ENCODE data around the gene CRACDL. TPM values are rescaled to one million over a fixed set of nuclear protein-coding genes. Genes with fewer than 3 reads are reported as not detected.

CRACDL gene
- total RNA-seq, 1 experiment from 2014 or later = 2.4 TPM

- in situ Hi-C loops (cut with HindIII; ENCODE audit: low pct_unique_long_range_greater_than_20kb, low sequenced_read_pairs) = no loop called here
- Histone ChIP-seq H3K27me3 (ENCODE audit: control insufficient read depth, insufficient read depth, low read length) (no peaks in the 10 kb centered on the region), H3K27ac (ENCODE audit: low read length) (no peak overlapping the region), H3K9me3 (ENCODE audit: control insufficient read depth, insufficient read depth, low read depth, low read length) (no peaks in the 10 kb centered on the region), H3K36me3 (ENCODE audit: control insufficient read depth, insufficient read depth, low read length) (no peaks in the 10 kb centered on the region), H3K4me1 (ENCODE audit: control insufficient read depth, insufficient read depth, low read length) (no peaks in the 10 kb centered on the region), H3K4me3 (ENCODE audit: low read depth in 2 of 2, low read length in 2 of 2) (no peak overlapping the region)
- no TSS peak for BruUV-seq (replicated peaks)
- POLR2A ChIA-PET = no interaction called here
- CTCF ChIA-PET = no interaction called here
- intact Hi-C loops (cut with micrococcal nuclease; ENCODE audit: unreplicated experiment) = no loop called here
- DNase-seq (ENCODE audit: low read depth, low spot score) = no peak
- TF ChIP-seq CTCF (IDR thresholded peaks at IDR 0.05) (no peak), REST (IDR thresholded peaks at IDR 0.05; ENCODE audit: insufficient read depth in 1 of 2, low read depth in 2 of 2, low read length in 1 of 2) (no peak), POLR2AphosphoS5 (IDR thresholded peaks at IDR 0.05; ENCODE audit: low read depth, low read length) (no peak), TCF7L2 (IDR thresholded peaks at IDR 0.05; ENCODE audit: low read depth, low read length) (no peak), SIN3A (IDR thresholded peaks at IDR 0.05; ENCODE audit: borderline replicate concordance, insufficient read depth, low read depth, low read length) (no peak)
- ATAC-seq = no peak; the same call in 1 of the 2 replicates
Measured at GRCh38 chr2:98882971-98883779, 52.9 kb downstream of the CRACDL start.

- intact Hi-C loops (cut with micrococcal nuclease; ENCODE audit: unreplicated experiment) = no loop called here
- BruUV-seq (replicated peaks) = no TSS peak
- in situ Hi-C loops (cut with HindIII; ENCODE audit: low pct_unique_long_range_greater_than_20kb, low sequenced_read_pairs) = no loop called here
- Histone ChIP-seq H3K27ac (ENCODE audit: low read length) (no peak overlapping the region), H3K4me3 (ENCODE audit: low read depth in 2 of 2, low read length in 2 of 2) (no peak overlapping the region), H3K36me3 (ENCODE audit: control insufficient read depth, insufficient read depth, low read length) (no peaks in the 10 kb centered on the region), H3K4me1 (ENCODE audit: control insufficient read depth, insufficient read depth, low read length) (no peaks in the 10 kb centered on the region), H3K9me3 (ENCODE audit: control insufficient read depth, insufficient read depth, low read depth, low read length) (no peaks in the 10 kb centered on the region), H3K27me3 (ENCODE audit: control insufficient read depth, insufficient read depth, low read length) (no peaks in the 10 kb centered on the region)
- ATAC-seq = no peak
- POLR2A ChIA-PET = no interaction called here
- no peak for TF ChIP-seq CTCF (IDR thresholded peaks at IDR 0.05)
- no peak for TF ChIP-seq REST (IDR thresholded peaks at IDR 0.05; ENCODE audit: insufficient read depth in 1 of 2, low read depth in 2 of 2, low read length in 1 of 2)
- no peak for TF ChIP-seq SIN3A (IDR thresholded peaks at IDR 0.05; ENCODE audit: borderline replicate concordance, insufficient read depth, low read depth, low read length)
- no peak for TF ChIP-seq TCF7L2 (IDR thresholded peaks at IDR 0.05; ENCODE audit: low read depth, low read length)
- TF ChIP-seq POLR2AphosphoS5 (IDR thresholded peaks at IDR 0.05; ENCODE audit: low read depth, low read length) = no peak
- CTCF ChIA-PET = no interaction called here
- no peak for DNase-seq (ENCODE audit: low read depth, low spot score)
Measured at GRCh38 chr2:98882368-98882767, 53.7 kb downstream of the CRACDL start.

Measured in Panc1 (cell line).